Stomach (tissue), 9 donors: ENCODE data around the gene PIGBOS1. TPM values are rescaled to one million over a fixed set of nuclear protein-coding genes. Genes with fewer than 3 reads are reported as not detected.
"Not testable (repeated sequence)": the region's sequence is repeated elsewhere in the genome, so short reads cannot be mapped to it uniquely, and the experiment has no call there.

Source experiments
- DNase-seq, 2 donors: peaks; one replicate each; pipeline versions ENCODE4 v3.0.0 to v3.0.0-alpha.2; 2013 to 2019
- H3K27ac ChIP-seq, 5 donors: fragments of 200-600 bp in 4 of 5; sonication (generic) in 4 of 5; one replicate each; pipeline ENCODE4 v1.5.1; 2013 to 2019; ENCODE audit warnings: mild to moderate bottlenecking in 1 of 5, moderate library complexity in 1 of 5
- H3K27me3 ChIP-seq, 3 donors: fragments of 200-600 bp; sonication (generic); one replicate each; pipeline ENCODE4 v1.5.1; 2017 to 2019; ENCODE audit warnings: mixed run types in 1 of 3
- H3K36me3 ChIP-seq, 4 donors: fragments of 200-600 bp; sonication (generic); 1 replicate in 3 of 4; 2 replicates in 1 of 4; pipeline ENCODE4 v1.5.1; 2016 to 2019
- H3K4me1 ChIP-seq, 4 donors: fragments of 200-600 bp; sonication (generic); one replicate each; pipeline ENCODE4 v1.5.1; 2016 to 2019
- H3K4me3 ChIP-seq, 4 donors: fragments of 200-600 bp; sonication (generic) in 3 of 4; one replicate each; pipeline ENCODE4 v1.5.1; 2016 to 2019; ENCODE audit warnings: mild to moderate bottlenecking in 1 of 4
- H3K9me3 ChIP-seq, 4 donors: fragments of 200-600 bp; sonication (generic); one replicate each; pipeline ENCODE4 v1.5.1; 2016 to 2019
- CTCF ChIP-seq, 7 experiments: fragments of 450-650 bp in 4 of 7; fragments of 200-600 bp in 3 of 7; sonication (generic) in 3 of 7; IDR thresholded peaks; one replicate each; pipeline ENCODE4 v1.5.1; 2016 to 2019; ENCODE audit warnings: antibody characterized with exemption in 7 of 7, control low read depth in 2 of 7, mild to moderate bottlenecking in 1 of 7
- EP300 ChIP-seq: sonication (generic); formaldehyde crosslinking; IDR thresholded peaks from one replicate; pipeline ENCODE4 v1.6.1; 2017; ENCODE audit warnings: antibody characterized with exemption
- POLR2A ChIP-seq, 4 donors: fragments of 450-650 bp; IDR thresholded peaks; one replicate each; pipeline ENCODE4 v1.6.1; 2016; ENCODE audit warnings: antibody characterized with exemption in 4 of 4, control low read depth in 2 of 4, mild to moderate bottlenecking in 1 of 4, moderate library complexity in 1 of 4
- POLR2AphosphoS5 ChIP-seq, 3 donors: sonication (generic); formaldehyde crosslinking; IDR thresholded peaks; one replicate each; pipeline ENCODE4 v1.6.1; 2016; ENCODE audit warnings: antibody characterized with exemption in 3 of 3
- WGBS, 5 donors: extraction: QIAGEN DNeasy Blood & Tissue Kit in 3 of 5; methylation state at CpG; one replicate each; pipeline versions ENCODE4 v1.1.5 to v1.1.7; 2013 to 2018; 5-methylcytosine and 5-hydroxymethylcytosine counted together
- intact Hi-C: fragments of 100-400 bp; cut with DNase I; formaldehyde crosslinking; loops from one replicate; pipeline ENCODE4 v1.15.1; 2023; ENCODE audit warnings: low total_unique reads
- polyA plus RNA-seq, 3 donors: library from polyadenylated mRNA; stranded (reverse); fragments of 200-250 nt; gene quantifications; one replicate each; pipeline ENCODE4 v1.2.3, GENCODE V29; 2013
- total RNA-seq, 5 donors: library from RNA; depleted of rRNA; stranded (reverse); fragments of >200 nt; gene quantifications; one replicate each; pipeline versions ENCODE4 v1.1.0 to v1.2.3, GENCODE V29; 2014 to 2016
- donor health status: healthy with polysubstance abuse.
- donor health status: Bipolar disorder and iron deficiency.
- donor health status: healthy.

PIGBOS1 gene
- total and polyA plus RNA-seq, 8 donors = 7.0 to 28.8 (median 12.2) TPM

- no peaks in the 10 kb centered on the region for H3K27me3 ChIP-seq
- H3K9me3 ChIP-seq = no peaks in the 10 kb centered on the region
- TF ChIP-seq EP300 (no peak), POLR2AphosphoS5 (IDR thresholded peaks at IDR 0.05) (peak in 2 of 3 donors; percentile 56 to 60), POLR2A (IDR thresholded peaks at IDR 0.05) (peak in 1 of 4 donors; percentile 35), CTCF (IDR thresholded peaks at IDR 0.05) (no peak)
- peak within 1 kb of the TSS; percentile 74 to 95 (median 82) for H3K4me3 ChIP-seq
- DNase-seq = peak; percentile 85 to 90
- intact Hi-C loops = loop anchor here (5.0 kb wide), 1 partner anchor 73 kb away; no protein-coding TSS in a partner anchor
- H3K27ac ChIP-seq = peak within 1 kb of the TSS; percentile 95 to 98 (median 98)
- WGBS, 5 donors = 0 to 1% (median 0%) methylated on average over 57 to 69 of the region's 69 CpGs
- H3K36me3 ChIP-seq = no peaks in the 10 kb centered on the region
- H3K4me1 ChIP-seq = peaks cover 14 to 47% (median 29%) of the 10 kb centered on the region in 4 donors
Observed at GRCh38 chr15:55289746-55290527, 29.0 kb downstream of the PIGBOS1 start, which contains the start of gene RAB27A. TSS of gene RAB27A (minus strand) at chr15:55289813. CDS start at chr15:55234934, 54,879 bp downstream.

GRCh38 chr15:55289011-55289745 lies 29.7 kb downstream of the PIGBOS1 start:
- no peaks in the 10 kb centered on the region for H3K27me3 ChIP-seq
- intact Hi-C loops = no loop called here
- H3K36me3 ChIP-seq = no peaks in the 10 kb centered on the region
- DNase-seq = peak; percentile 47 to 59
- H3K4me1 ChIP-seq = peaks cover 14 to 55% (median 35%) of the 10 kb centered on the region in 4 donors
- TF ChIP-seq EP300 = no peak
- TF ChIP-seq POLR2AphosphoS5 (IDR thresholded peaks at IDR 0.05) = peak in 2 of 3 donors; percentile 12 to 45
- peak overlapping the region; percentile 74 to 95 (median 82) for H3K4me3 ChIP-seq
- H3K9me3 ChIP-seq = no peaks in the 10 kb centered on the region
- peak overlapping the region; percentile 95 to 98 (median 98) for H3K27ac ChIP-seq
- WGBS, 5 donors = 0 to 3% (median 1%) methylated on average over 19 to 37 of the region's 37 CpGs

GRCh38 chr15:55288006-55288717 lies 30.8 kb downstream of the PIGBOS1 start:
- Histone ChIP-seq H3K4me3 (peak overlapping the region; percentile 74 to 95 (median 82)), H3K4me1 (peaks cover 14 to 65% (median 44%) of the 10 kb centered on the region in 4 donors), H3K36me3 (no peaks in the 10 kb centered on the region), H3K27ac (peak overlapping the region; percentile 26 to 98 (median 97)), H3K27me3 (no peaks in the 10 kb centered on the region), H3K9me3 (no peaks in the 10 kb centered on the region)
- WGBS, 5 donors = 28 to 57% (median 48%) methylated on average over 8 of the region's 8 CpGs
- intact Hi-C loops = no loop called here
- DNase-seq = no peak
- TF ChIP-seq EP300 = no peak
- TF ChIP-seq POLR2AphosphoS5 (IDR thresholded peaks at IDR 0.05) = no peak
- no peak for TF ChIP-seq CTCF (IDR thresholded peaks at IDR 0.05)
- no peak for TF ChIP-seq POLR2A (IDR thresholded peaks at IDR 0.05)

GRCh38 chr15:55286442-55287189 lies 32.3 kb downstream of the PIGBOS1 start:
- H3K27me3 ChIP-seq, H3K9me3 ChIP-seq, H3K4me3 ChIP-seq, DNase-seq, intact Hi-C loops, H3K36me3 ChIP-seq: not testable (repeated sequence)
- Histone ChIP-seq H3K27ac (peak overlapping the region; percentile 14 to 98 (median 97)), H3K4me1 (peaks cover 30 to 80% (median 60%) of the 10 kb centered on the region in 4 donors)
- WGBS, 5 donors = 87 to 93% (median 90%) methylated on average over 9 to 10 of the region's 10 CpGs
